Smooth muscle cell (in vitro differentiated cells): ENCODE measurements around the gene BMP5. TPM values are rescaled to one million over a fixed set of nuclear protein-coding genes. Genes with fewer than 3 reads are reported as not detected.

ENCODE experiments used
- DNase-seq: peaks from one replicate; lab custom pipeline; 2025; ENCODE audit not compliant: unreplicated experiment; lab: John Stamatoyannopoulos, UW
- H2AFZ ChIP-seq: fragments of 200-600 bp; sonication (generic); 2 replicates; pipeline ENCODE4 v1.6.0; 2016; ENCODE audit warnings: antibody characterized with exemption, low read depth, mild to moderate bottlenecking
- H3F3A ChIP-seq: fragments of 200-600 bp; sonication (generic); 2 replicates; pipeline ENCODE4 v1.6.0; 2017; ENCODE audit warnings: antibody characterized with exemption, low read depth
- H3K27ac ChIP-seq: fragments of 200-600 bp; sonication (generic); 2 replicates; pipeline ENCODE4 v1.5.1; 2016; ENCODE audit warnings: low read depth, mild to moderate bottlenecking
- H3K27me3 ChIP-seq: fragments of 200-600 bp; sonication (generic); 2 replicates; pipeline ENCODE4 v1.6.1; 2016; ENCODE audit warnings: low read depth, mild to moderate bottlenecking
- H3K36me3 ChIP-seq: fragments of 200-600 bp; sonication (generic); 2 replicates; pipeline ENCODE4 v1.5.1; 2016; ENCODE audit warnings: low read depth
- H3K4me1 ChIP-seq: fragments of 200-600 bp; sonication (generic); 2 replicates; pipeline ENCODE4 v1.5.1; 2016; ENCODE audit warnings: low read depth
- H3K4me2 ChIP-seq: fragments of 200-600 bp; sonication (generic); 2 replicates; pipeline ENCODE4 v1.6.0; 2016; ENCODE audit warnings: mild to moderate bottlenecking
- H3K4me3 ChIP-seq: fragments of 200-600 bp; sonication (generic); 2 replicates; pipeline ENCODE4 v1.5.1; 2016; ENCODE audit warnings: mild to moderate bottlenecking
- H3K79me2 ChIP-seq: fragments of 200-600 bp; sonication (generic); 2 replicates; pipeline ENCODE4 v1.6.0; 2016; ENCODE audit warnings: low read depth, mild to moderate bottlenecking
- H3K9ac ChIP-seq: fragments of 200-600 bp; sonication (generic); 2 replicates; pipeline ENCODE4 v1.6.0; 2016; ENCODE audit warnings: low read depth
- H3K9me3 ChIP-seq: fragments of 200-600 bp; sonication (generic); replicated peaks from 2 replicates; pipeline ENCODE4 v1.5.1; 2016; ENCODE audit warnings: low read depth
- H4K20me1 ChIP-seq: fragments of 200-600 bp; sonication (generic); 2 replicates; pipeline ENCODE4 v1.6.0; 2016; ENCODE audit warnings: low read depth
- CTCF ChIP-seq: fragments of 200-600 bp; sonication (generic); IDR thresholded peaks from 2 replicates; pipeline ENCODE4 v1.5.1; 2017; ENCODE audit warnings: borderline replicate concordance, mild to moderate bottlenecking, antibody characterized with exemption; ENCODE audit not compliant: insufficient read depth, poor library complexity, severe bottlenecking
- WGBS: methylation state at CpG from one replicate; pipeline ENCODE4 v1.1.7; 2016; ENCODE audit warnings: low lambda C conversion rate; 5-methylcytosine and 5-hydroxymethylcytosine counted together
- polyA plus RNA-seq: library from polyadenylated mRNA; unstranded; fragments of >200 nt; fragmentation: Nextera tagmentation; extraction: Ambion mirVana; gene quantifications from 2 replicates; pipeline ENCODE4 v1.2.1, GENCODE V29; 2016
- total RNA-seq: library from RNA; depleted of rRNA; stranded (reverse); fragments of >200 nt; gene quantifications from 2 replicates; pipeline ENCODE4 v1.2.3, GENCODE V29; 2014

The BMP5 gene
- total and polyA plus RNA-seq, 2 experiments from 2014 or later = 0.07 to 3.5 TPM

GRCh38 chr6:55772730-55773129 is 102.7 kb downstream of the BMP5 start:
- Histone ChIP-seq H3K36me3 (no peaks in the 10 kb centered on the region), H3F3A (no peaks in the 10 kb centered on the region), H3K9ac (no peak overlapping the region), H3K4me3 (no peak overlapping the region), H3K27me3 (no peaks in the 10 kb centered on the region), H3K9me3 (no peaks in the 10 kb centered on the region), H2AFZ (no peak overlapping the region), H4K20me1 (no peaks in the 10 kb centered on the region), H3K79me2 (no peaks in the 10 kb centered on the region), H3K4me1 (no peaks in the 10 kb centered on the region), H3K27ac (no peak overlapping the region), H3K4me2 (no peak overlapping the region)
- DNase-seq = no peak
- WGBS = 84% methylated on average over 3 of the region's 3 CpGs
- no peak for TF ChIP-seq CTCF

- H3K36me3 ChIP-seq = no peaks in the 10 kb centered on the region
- H3K27ac ChIP-seq = peak overlapping the region; percentile 51
- TF ChIP-seq CTCF = no peak
- no peaks in the 10 kb centered on the region for H3K9me3 ChIP-seq
- 93% methylated on average over 1 of the region's 1 CpG for WGBS
- no peaks in the 10 kb centered on the region for H3K4me1 ChIP-seq
- H3K9ac ChIP-seq = no peak overlapping the region
- no peaks in the 10 kb centered on the region for H4K20me1 ChIP-seq
- H2AFZ ChIP-seq = no peak overlapping the region
- no peaks in the 10 kb centered on the region for H3K27me3 ChIP-seq
- no peak for DNase-seq
- no peak overlapping the region for H3K4me2 ChIP-seq
- no peak overlapping the region for H3K4me3 ChIP-seq
- H3F3A ChIP-seq = no peaks in the 10 kb centered on the region
- no peaks in the 10 kb centered on the region for H3K79me2 ChIP-seq
These were observed 115.9 kb downstream of the BMP5 start for GRCh38 chr6:55759536-55759935.

GRCh38 chr6:55758156-55758937 is 117.0 kb downstream of the BMP5 start:
- no peaks in the 10 kb centered on the region for H3F3A ChIP-seq
- no peaks in the 10 kb centered on the region for H3K9me3 ChIP-seq
- 78% methylated on average over 3 of the region's 3 CpGs for WGBS
- H3K4me1 ChIP-seq = no peaks in the 10 kb centered on the region
- DNase-seq = no peak
- H4K20me1 ChIP-seq = no peaks in the 10 kb centered on the region
- H3K27ac ChIP-seq = peak overlapping the region; percentile 68
- no peaks in the 10 kb centered on the region for H3K79me2 ChIP-seq
- no peaks in the 10 kb centered on the region for H3K27me3 ChIP-seq
- H3K9ac ChIP-seq = no peak overlapping the region
- H3K36me3 ChIP-seq = no peaks in the 10 kb centered on the region
- no peak overlapping the region for H3K4me2 ChIP-seq
- H3K4me3 ChIP-seq = no peak overlapping the region
- no peak for TF ChIP-seq CTCF
- H2AFZ ChIP-seq = peak overlapping the region; percentile 16

GRCh38 chr6:55756531-55757031 is 118.8 kb downstream of the BMP5 start:
- TF ChIP-seq CTCF = no peak
- no peaks in the 10 kb centered on the region for H3K79me2 ChIP-seq
- 83% methylated on average over 6 of the region's 6 CpGs for WGBS

More at GRCh38 chr6:55756531-55757031, 118.8 kb downstream of the BMP5 start:
- Histone ChIP-seq H4K20me1 (no peaks in the 10 kb centered on the region), H3F3A (no peaks in the 10 kb centered on the region), H3K36me3 (no peaks in the 10 kb centered on the region), H3K4me2 (no peak overlapping the region), H3K9me3 (no peaks in the 10 kb centered on the region), H3K27me3 (no peaks in the 10 kb centered on the region), H3K4me1 (no peaks in the 10 kb centered on the region), H3K9ac (no peak overlapping the region), H3K27ac (no peak overlapping the region), H3K4me3 (no peak overlapping the region), H2AFZ (no peak overlapping the region)
- DNase-seq = no peak
